GM13977 (cell line): Measurements from ENCODE around the gene MAB21L4.

Experiments
- DNase-seq: peaks from one replicate; pipeline ENCODE4 v3.0.0; 2012; ENCODE audit warnings: low spot score
- in situ Hi-C: fragments of 300-500 bp; cut with MboI; formaldehyde crosslinking; loops from one replicate; pipeline ENCODE4 v1.12.0; 2022; ENCODE audit warnings: low sequenced_read_pairs, low pct_unique_long_range_greater_than_20kb, mixed read lengths, inconsistent platforms; ENCODE audit not compliant: unreplicated experiment
- TF ChIP-seq, protein P1 (sequence below): IDR thresholded peaks from 2 replicates; pipeline ENCODE4 v1.5.1; 2012; ENCODE audit warnings: mild to moderate bottlenecking, control low read depth; ENCODE audit not compliant: insufficient read depth; ENCODE audit errors: extremely low read depth, missing control alignments

The MAB21L4 gene

DNA sequence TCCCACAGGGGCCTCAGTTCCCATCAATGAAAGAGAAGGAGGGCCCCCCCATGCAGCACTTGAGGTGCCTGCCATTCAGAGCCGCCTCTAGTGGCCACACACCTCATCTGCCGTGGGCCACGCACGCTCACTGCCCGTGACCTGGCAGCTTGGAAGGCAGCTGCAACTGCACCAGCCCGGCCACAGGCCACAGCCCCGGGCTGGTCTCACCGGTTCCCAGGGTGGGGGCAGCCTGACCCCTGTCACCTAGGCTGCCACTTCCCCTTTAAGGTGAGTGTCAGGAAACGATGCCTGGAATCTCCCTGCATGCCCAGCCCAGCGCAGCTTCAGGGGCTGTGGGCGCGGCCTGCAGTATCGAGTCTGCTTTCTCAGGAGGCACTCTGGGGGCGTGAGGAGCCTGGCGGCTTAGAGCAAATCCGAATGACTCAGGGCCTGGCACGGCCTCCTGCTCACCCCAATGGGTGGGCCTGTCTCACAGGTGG is 2.6 kb downstream of the MAB21L4 start:
- DNase-seq = no peak
- TF ChIP-seq, protein P1, sequence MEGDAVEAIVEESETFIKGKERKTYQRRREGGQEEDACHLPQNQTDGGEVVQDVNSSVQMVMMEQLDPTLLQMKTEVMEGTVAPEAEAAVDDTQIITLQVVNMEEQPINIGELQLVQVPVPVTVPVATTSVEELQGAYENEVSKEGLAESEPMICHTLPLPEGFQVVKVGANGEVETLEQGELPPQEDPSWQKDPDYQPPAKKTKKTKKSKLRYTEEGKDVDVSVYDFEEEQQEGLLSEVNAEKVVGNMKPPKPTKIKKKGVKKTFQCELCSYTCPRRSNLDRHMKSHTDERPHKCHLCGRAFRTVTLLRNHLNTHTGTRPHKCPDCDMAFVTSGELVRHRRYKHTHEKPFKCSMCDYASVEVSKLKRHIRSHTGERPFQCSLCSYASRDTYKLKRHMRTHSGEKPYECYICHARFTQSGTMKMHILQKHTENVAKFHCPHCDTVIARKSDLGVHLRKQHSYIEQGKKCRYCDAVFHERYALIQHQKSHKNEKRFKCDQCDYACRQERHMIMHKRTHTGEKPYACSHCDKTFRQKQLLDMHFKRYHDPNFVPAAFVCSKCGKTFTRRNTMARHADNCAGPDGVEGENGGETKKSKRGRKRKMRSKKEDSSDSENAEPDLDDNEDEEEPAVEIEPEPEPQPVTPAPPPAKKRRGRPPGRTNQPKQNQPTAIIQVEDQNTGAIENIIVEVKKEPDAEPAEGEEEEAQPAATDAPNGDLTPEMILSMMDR = no peak
- in situ Hi-C loops = no loop called here

DNA sequence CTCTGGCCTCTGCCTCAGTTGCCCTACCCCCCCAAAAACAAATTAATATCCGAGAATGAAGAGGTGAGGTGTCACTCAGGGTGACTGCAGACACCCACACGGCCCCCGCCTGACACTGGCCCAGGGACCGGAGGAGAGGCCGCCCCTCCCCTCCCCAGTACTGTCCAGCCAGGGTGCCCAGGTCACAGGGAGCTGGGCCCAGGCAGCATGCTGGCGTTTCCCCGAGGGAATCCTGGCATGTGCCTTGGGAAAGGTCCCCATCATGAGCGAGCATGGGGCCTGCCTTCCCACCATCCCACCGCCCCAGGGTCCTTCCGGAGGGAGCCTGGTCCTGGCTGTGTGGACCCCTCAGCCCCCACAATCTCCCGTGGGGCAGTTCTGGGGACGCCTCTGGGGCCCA is 3.0 kb downstream of the MAB21L4 start:
- TF ChIP-seq, protein P1 = no peak
- DNase-seq = no peak
- in situ Hi-C loops = no loop called here

DNA sequence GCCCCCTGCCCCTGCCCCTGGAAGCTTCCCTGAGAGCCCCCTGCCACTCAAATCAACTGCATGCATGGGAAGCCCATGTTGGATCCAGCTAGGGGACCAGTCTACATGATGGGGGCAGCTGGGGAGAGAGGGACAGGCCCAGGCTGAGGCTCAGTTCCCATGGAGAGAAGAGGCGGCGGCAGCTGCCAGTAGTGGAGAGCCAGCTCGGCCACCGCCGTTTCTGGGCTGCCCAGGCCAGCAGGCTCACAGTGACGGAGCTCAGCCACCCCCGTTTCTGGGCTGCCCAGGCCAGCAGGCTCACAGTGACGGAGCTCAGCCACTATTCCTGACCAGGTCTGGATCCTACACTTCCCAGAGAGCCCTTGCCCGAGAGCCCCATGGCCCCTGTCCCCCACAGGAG is 3.6 kb downstream of the MAB21L4 start:
- no peak for DNase-seq
- in situ Hi-C loops = no loop called here

DNA sequence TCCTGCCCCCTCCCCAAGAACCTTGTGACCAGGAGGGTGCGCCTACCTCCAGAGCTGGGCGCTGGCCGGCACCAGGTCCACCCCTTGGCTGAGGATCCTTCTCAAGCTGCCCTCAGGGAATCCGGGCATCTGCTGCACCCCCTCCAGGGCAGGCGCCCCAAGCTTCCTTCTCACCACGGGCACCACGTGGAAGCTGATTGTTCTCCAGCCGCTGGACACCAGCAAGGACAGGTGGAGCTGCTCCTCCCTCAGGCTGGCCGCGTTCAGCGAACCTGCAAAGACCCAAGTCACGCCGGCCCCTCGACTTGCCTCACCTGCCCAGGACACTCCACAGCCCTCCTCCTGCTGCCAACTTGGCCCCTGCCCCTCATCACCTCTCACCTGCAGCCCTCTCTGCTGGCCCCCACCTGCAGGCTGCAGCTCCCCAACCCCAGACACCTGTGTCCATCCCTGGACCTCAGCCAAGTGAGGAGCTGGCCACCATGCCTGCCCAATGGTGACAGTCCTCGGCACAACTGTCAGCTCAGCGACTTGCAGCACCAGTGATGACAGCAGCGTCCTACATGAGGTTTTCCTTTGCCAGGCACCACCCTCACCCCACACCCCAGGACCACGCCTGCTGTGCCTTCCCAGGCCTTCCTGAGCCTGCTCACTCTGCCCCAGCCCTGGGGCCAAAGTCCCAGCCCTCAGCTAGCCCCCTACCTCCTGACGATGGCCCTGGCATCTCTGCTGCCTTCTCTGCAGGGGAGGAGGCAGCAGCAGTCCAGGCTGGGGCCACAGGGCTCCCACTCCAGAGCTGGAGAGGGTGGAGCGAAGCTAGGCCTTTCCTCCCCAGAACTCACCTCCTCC is 4.2 kb downstream of the MAB21L4 start:
- TF ChIP-seq, protein P1 = no peak
- in situ Hi-C loops = no loop called here
- DNase-seq = no peak

More for the DNA sequence above, 3.6 kb downstream of the MAB21L4 start:
- TF ChIP-seq, protein P1 = no peak

DNA sequence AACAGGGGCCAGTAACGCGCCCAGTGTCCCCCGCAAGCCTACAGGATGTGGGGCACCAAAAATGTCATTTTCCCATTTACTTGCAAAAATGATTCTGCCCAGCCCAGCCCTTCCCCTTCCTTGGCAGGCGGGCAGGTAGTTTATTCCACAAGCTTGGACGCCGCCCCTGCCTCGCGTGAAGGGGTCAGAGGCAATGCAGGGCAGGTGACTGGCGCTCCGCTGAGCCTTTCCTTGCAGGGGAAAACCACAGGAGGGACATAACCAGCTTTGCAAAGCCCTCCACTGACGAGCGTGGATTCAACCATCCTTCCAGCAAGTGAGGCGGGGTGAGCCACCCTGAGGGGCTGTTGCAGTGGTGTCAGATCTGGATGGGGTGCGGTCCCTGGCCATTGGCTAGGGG is 5.3 kb downstream of the MAB21L4 start:
- no peak for DNase-seq
- in situ Hi-C loops = no loop called here
- TF ChIP-seq, protein P1 = no peak

DNA sequence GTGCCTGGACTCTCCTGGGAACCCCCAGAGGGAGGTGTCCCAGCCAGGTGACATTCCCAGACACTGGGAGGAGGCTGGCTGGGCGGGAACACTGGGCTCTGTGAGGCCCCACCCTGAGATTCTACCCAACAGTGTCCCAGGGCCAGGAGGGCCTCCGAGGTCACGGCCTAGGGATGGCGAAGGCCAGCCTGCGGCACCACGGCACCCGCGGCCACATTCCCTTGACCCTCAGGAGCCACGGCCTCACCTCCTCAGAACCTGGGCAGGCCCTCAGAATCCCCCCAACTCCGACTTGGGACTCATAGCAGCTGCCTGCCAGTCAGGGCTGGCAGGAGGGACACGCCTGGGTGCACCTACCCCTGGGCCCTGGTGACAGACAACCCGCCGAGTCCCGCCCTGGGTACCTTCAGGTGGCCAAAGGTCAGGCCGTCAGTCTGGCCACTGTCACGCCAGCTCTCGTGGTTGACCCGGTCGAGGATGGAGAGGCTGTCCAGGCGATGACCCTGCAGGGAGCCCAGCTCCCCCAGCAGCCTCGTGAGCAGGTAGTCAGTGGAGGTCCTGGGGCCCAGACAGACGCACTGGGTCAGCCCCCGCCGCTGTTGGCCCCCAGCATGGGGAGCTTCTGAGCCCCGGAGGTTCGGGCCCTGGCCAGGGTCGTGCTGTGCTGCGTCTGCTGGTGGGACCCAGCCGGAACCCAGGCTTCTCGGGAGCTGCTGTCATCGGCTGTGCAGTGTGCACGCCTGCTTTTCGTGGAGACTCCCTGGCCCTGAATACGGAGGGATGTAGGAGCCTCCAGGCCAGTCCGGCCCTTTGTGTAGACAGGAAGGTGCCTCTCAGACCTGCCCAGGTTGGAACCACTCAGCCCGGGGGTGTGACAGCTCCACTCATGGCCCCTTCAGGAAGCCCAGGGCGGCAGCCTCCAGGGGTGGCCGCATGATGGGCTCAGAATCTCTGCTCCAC is 6.1 kb downstream of the MAB21L4 start:
- TF ChIP-seq, protein P1 = no peak
- DNase-seq = no peak
- in situ Hi-C loops = no loop called here
